ENCODE data around the gene UTP25. TPM values are rescaled to one million over a fixed set of nuclear protein-coding genes. Genes with fewer than 3 reads are reported as not detected.

UTP25 gene
- total and polyA plus RNA-seq, 11 donors, result 0.76 to 5.5 (median 3.5) TPM

DNA sequence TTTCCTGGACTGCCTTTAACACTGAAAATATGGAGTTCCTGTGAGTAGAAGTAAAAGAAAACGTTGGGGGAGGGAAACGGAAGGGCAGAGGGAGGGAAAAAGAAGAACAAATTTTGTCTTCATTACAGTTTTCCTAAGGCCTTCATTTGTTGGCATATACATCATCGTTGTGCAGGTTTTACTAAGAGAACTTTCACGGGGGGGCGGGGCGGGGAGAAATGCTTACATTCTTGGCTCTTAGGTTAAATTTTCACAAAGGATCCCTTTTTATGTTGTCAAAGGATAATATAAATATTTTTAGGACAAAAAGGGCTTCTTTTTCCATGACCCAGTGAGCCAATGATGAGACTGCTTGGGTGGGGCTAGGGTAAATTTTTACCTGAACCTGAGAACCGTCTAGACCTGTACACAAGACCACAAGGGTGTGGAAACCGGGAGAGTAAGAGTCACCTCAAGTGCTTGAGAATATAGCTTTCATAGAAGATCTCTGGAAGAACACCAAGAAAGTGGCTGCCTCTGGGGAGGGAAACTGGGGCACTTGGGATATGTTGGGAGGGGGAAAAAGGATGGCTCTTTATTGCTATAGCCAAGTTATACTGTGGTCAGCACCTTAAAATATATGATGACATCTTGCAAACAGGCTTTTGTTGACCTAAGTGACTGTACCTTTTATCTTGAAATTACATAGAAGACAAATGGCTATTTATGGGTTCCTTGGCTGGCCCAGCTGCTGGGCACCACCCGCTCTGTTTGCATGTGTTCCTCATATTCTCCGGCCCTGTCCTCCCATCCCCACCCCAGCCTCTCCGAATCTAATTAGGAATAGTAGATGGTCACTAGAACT is 2.0 kb upstream of the UTP25 start:
- Histone ChIP-seq H3K27me3 (no peaks in the 10 kb centered on the region), H3K36me3 (peaks cover 0 to 10% (median 5%) of the 10 kb centered on the region in 9 donors), H3K27ac (peak overlapping the region in 2 of 12 donors; percentile 26 to 40), H3K4me3 (no peak overlapping the region), H3K9me3 (no peaks in the 10 kb centered on the region), H3K4me1 (peaks cover 0 to 28% (median 8%) of the 10 kb centered on the region in 12 donors)
- intact Hi-C loops (cut with DNase I), result loop anchor here in 3 of 10 donors (2.0 to 10.0 kb wide), 4 partner anchors 39 to 251 kb away; partner anchors contain the start of gene C1orf74 (in 1 of the 3)
- DNase-seq, result no peak
- 75 to 80% (median 77%) methylated on average over 11 of the region's 11 CpGs for WGBS, 4 donors
- ATAC-seq, result peak in 3 of 4 donors; percentile 29 to 51 (median 42)
- no peak for TF ChIP-seq POLR2A (IDR thresholded peaks at IDR 0.05)
- TF ChIP-seq, protein P1, sequence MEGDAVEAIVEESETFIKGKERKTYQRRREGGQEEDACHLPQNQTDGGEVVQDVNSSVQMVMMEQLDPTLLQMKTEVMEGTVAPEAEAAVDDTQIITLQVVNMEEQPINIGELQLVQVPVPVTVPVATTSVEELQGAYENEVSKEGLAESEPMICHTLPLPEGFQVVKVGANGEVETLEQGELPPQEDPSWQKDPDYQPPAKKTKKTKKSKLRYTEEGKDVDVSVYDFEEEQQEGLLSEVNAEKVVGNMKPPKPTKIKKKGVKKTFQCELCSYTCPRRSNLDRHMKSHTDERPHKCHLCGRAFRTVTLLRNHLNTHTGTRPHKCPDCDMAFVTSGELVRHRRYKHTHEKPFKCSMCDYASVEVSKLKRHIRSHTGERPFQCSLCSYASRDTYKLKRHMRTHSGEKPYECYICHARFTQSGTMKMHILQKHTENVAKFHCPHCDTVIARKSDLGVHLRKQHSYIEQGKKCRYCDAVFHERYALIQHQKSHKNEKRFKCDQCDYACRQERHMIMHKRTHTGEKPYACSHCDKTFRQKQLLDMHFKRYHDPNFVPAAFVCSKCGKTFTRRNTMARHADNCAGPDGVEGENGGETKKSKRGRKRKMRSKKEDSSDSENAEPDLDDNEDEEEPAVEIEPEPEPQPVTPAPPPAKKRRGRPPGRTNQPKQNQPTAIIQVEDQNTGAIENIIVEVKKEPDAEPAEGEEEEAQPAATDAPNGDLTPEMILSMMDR (IDR thresholded peaks at IDR 0.05), result no peak

DNA sequence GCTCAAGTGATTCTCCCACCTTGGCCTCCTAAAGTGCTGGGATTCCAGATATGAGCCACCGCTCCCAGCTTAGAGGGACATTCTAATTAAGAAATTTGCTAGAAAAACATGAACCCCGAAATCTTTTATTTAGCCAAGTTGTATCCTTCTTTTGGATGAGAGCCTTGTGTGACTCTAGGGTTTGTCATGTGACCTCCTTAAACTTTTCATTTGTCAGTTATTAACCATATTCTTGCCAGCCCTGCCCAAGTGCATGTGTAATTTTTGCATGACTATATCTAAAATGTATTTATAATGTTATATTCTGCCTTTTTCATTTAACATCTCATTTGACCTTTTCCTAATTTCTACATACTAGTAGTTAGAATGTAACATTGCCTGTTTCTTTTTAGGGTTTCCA is 1.9 kb downstream of the UTP25 start:
- peaks cover 0 to 49% (median 44%) of the 10 kb centered on the region in 9 donors for H3K36me3 ChIP-seq
- H3K27ac ChIP-seq, result no peak overlapping the region
- no peak for ATAC-seq
- no peak overlapping the region for H3K4me3 ChIP-seq
- intact Hi-C loops (cut with DNase I), result loop anchor here in 3 of 10 donors (5.0 to 10.0 kb wide), 4 partner anchors 42 to 1415 kb away; no protein-coding TSS in a partner anchor
- TF ChIP-seq, protein P1 (IDR thresholded peaks at IDR 0.05), result no peak
- TF ChIP-seq POLR2A (IDR thresholded peaks at IDR 0.05), result no peak
- no peak for DNase-seq
- H3K9me3 ChIP-seq, result no peaks in the 10 kb centered on the region
- H3K27me3 ChIP-seq, result no peaks in the 10 kb centered on the region
- 86 to 94% (median 91%) methylated on average over 2 of the region's 2 CpGs for whole genome bisulfite sequencing, 4 donors
- peaks cover 0 to 20% (median 6%) of the 10 kb centered on the region in 12 donors for H3K4me1 ChIP-seq

DNA sequence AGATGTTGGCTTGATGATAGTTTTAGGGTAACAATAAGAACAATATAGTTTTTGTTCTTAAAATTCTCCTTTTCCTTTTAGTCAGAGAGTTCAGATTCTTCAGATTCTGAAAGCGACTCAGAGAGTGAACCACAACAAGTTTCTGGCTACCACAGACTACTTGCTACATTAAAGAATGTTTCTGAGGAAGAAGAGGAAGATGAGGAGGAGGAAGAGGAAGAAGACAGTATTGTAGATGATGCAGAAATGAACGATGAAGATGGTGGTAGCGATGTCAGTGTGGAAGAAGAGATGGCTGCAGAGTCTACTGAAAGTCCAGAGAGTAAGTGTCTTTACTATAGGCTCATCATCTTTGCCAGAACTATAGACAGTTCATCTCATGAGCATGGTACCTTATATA is 3.0 kb downstream of the UTP25 start:
- peaks cover 0 to 20% (median 6%) of the 10 kb centered on the region in 12 donors for H3K4me1 ChIP-seq
- intact Hi-C loops (cut with DNase I), result loop anchor here in 1 of 10 donors (10.0 kb wide), 1 partner anchor 1414 kb away; no protein-coding TSS in a partner anchor
- TF ChIP-seq, protein P1 (IDR thresholded peaks at IDR 0.05), result no peak
- TF ChIP-seq POLR2A (IDR thresholded peaks at IDR 0.05), result no peak
- WGBS, 4 donors, result 78 to 94% (median 89%) methylated on average over 3 of the region's 3 CpGs
- no peaks in the 10 kb centered on the region for H3K27me3 ChIP-seq
- ATAC-seq (no peak), DNase-seq (no peak)
- H3K27ac ChIP-seq, result no peak overlapping the region
- H3K36me3 ChIP-seq, result peaks cover 0 to 59% (median 54%) of the 10 kb centered on the region in 9 donors
- H3K9me3 ChIP-seq, result no peaks in the 10 kb centered on the region
- no peak overlapping the region for H3K4me3 ChIP-seq

DNA sequence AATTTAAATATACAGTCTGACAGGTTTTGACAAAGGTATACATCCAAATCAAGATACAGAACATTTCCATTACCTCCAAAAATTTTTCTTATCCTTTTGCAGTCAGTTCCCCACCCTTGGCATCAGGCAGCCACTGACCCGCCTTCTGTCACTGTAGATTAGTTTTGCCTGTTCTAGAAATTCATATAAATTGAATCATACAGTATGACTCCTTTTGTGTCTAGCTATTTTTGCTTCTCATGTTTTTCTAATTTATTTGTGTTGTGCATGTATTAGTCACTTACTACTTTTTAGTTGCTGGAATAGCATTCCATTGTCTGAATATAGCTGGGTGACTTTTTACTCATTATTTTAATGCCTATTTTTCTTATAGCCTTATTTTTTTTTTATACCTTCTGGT is 3.8 kb downstream of the UTP25 start:
- Histone ChIP-seq H3K27me3 (no peaks in the 10 kb centered on the region), H3K27ac (no peak overlapping the region), H3K9me3 (no peaks in the 10 kb centered on the region), H3K4me3 (no peak overlapping the region), H3K4me1 (peaks cover 0 to 22% (median 5%) of the 10 kb centered on the region in 12 donors), H3K36me3 (peaks cover 0 to 68% (median 63%) of the 10 kb centered on the region in 9 donors)
- intact Hi-C loops (cut with DNase I), result loop anchor here in 1 of 10 donors (10.0 kb wide), 1 partner anchor 1413 kb away; no protein-coding TSS in a partner anchor
- no peak for ATAC-seq
- 95 to 98% (median 97%) methylated on average over 1 of the region's 1 CpG for WGBS, 4 donors
- TF ChIP-seq, protein P1 (IDR thresholded peaks at IDR 0.05), result no peak
- no peak for TF ChIP-seq POLR2A (IDR thresholded peaks at IDR 0.05)
- no peak for DNase-seq
